HG03175 (cell line): ENCODE measurements around the gene KPNB1.

Experiments
- ATAC-seq: cut with Tn5 transposase; IDR thresholded peaks from one replicate; pipeline ENCODE4 v1.9.1; 2021; ENCODE audit warnings: mild to moderate bottlenecking, moderate library complexity; ENCODE audit not compliant: unreplicated experiment

The KPNB1 gene

GRCh38 chr17:47711366-47712099, 61.8 kb downstream of the KPNB1 start:
- ATAC-seq = no peak

GRCh38 chr17:47712330-47713023, 62.8 kb downstream of the KPNB1 start:
- no peak for ATAC-seq

- peak; percentile 13 for ATAC-seq
Observed at GRCh38 chr17:47713980-47714700, 64.4 kb downstream of the KPNB1 start.

GRCh38 chr17:47714773-47715396, 65.2 kb downstream of the KPNB1 start:
- peak; percentile 30 for ATAC-seq

GRCh38 chr17:47715669-47716325, 66.1 kb downstream of the KPNB1 start:
- no peak for ATAC-seq

GRCh38 chr17:47716375-47716774, 66.7 kb downstream of the KPNB1 start:
- no peak for ATAC-seq

- ATAC-seq = no peak
Observed at GRCh38 chr17:47717261-47717697, 67.6 kb downstream of the KPNB1 start.

- no peak for ATAC-seq
Observed at GRCh38 chr17:47717979-47718621, 68.4 kb downstream of the KPNB1 start.

- no peak for ATAC-seq
Observed at GRCh38 chr17:47718634-47719405, 69.1 kb downstream of the KPNB1 start.

- no peak for ATAC-seq
Observed at GRCh38 chr17:47719411-47720152, 69.9 kb downstream of the KPNB1 start.

GRCh38 chr17:47720196-47720595, 70.5 kb downstream of the KPNB1 start:
- ATAC-seq = no peak

GRCh38 chr17:47720754-47721533, 71.2 kb downstream of the KPNB1 start:
- no peak for ATAC-seq

GRCh38 chr17:47721725-47722124, 72.0 kb downstream of the KPNB1 start:
- ATAC-seq = no peak

GRCh38 chr17:47724705-47725104, 75.0 kb downstream of the KPNB1 start:
- ATAC-seq = no peak

GRCh38 chr17:47725446-47726111, 75.9 kb downstream of the KPNB1 start:
- ATAC-seq = no peak

- no peak for ATAC-seq
Observed at GRCh38 chr17:47726796-47727703, 77.3 kb downstream of the KPNB1 start.

- no peak for ATAC-seq
Observed at GRCh38 chr17:47727704-47728036, 78.0 kb downstream of the KPNB1 start.
